SK-N-SH (cell line): ENCODE measurements around the gene ID2. TPM values are rescaled to one million over a fixed set of nuclear protein-coding genes. Genes with fewer than 3 reads are reported as not detected.

Source experiments
- CTCF ChIA-PET: fragments of 300-600, 350-600 bp; formaldehyde crosslinking; extraction: SDS; loops from one replicate; lab custom pipeline; 2021; lab: Yijun Ruan, JAX
- POLR2A ChIA-PET: fragments of 350-600 bp; sonication (Branson Sonifier 250); formaldehyde crosslinking; extraction: SDS; loops from one replicate; lab custom pipeline; 2020; ENCODE audit warnings: antibody characterized with exemption, inconsistent platforms; lab: Yijun Ruan, JAX
- DNase-seq: peaks from one replicate; pipeline ENCODE4 v3.0.0; 2012
- H2AFZ ChIP-seq: fragments of 200-600 bp; sonication (generic); 2 replicates; pipeline ENCODE4 v1.8.1; 2016; ENCODE audit warnings: antibody characterized with exemption, mild to moderate bottlenecking, low read depth
- H3F3A ChIP-seq: fragments of 200-600 bp; sonication (generic); replicated peaks from 2 replicates; pipeline ENCODE3; 2016; ENCODE audit warnings: antibody characterized with exemption, mild to moderate bottlenecking; ENCODE audit not compliant: insufficient read depth
- H3K27ac ChIP-seq, 2 experiments: fragments of 200-500 bp in 1 of 2; fragments of 200-600 bp in 1 of 2; sonication (Bioruptor generic) in 1 of 2; sonication (generic), shearing (Covaris generic) in 1 of 2; 2 replicates each; pipeline versions ENCODE4 v1.5.1 to v1.6.1; 2014 to 2016; ENCODE audit warnings: low read depth in 2 of 2, inconsistent platforms in 1 of 2, low read length in 1 of 2, mild to moderate bottlenecking in 1 of 2, mixed read lengths in 1 of 2
- H3K27me3 ChIP-seq: fragments of 200-600 bp; sonication (generic), shearing (Covaris generic); 2 replicates; pipeline ENCODE4 v1.6.1; 2016; ENCODE audit warnings: mixed run types; ENCODE audit not compliant: insufficient read depth
- H3K36me3 ChIP-seq, 2 experiments: fragments of 200-500 bp in 1 of 2; fragments of 200-600 bp in 1 of 2; sonication (Bioruptor generic) in 1 of 2; sonication (generic) in 1 of 2; replicated peaks in 1 of 2; 2 replicates each; pipeline versions ENCODE3 to v1.5.1; 2014 to 2016; ENCODE audit warnings: low read length in 1 of 2, mild to moderate bottlenecking in 1 of 2; ENCODE audit not compliant: insufficient read depth in 2 of 2, control insufficient read depth in 1 of 2
- H3K4me1 ChIP-seq, 2 experiments: fragments of 200-500 bp in 1 of 2; fragments of 200-600 bp in 1 of 2; sonication (Bioruptor generic) in 1 of 2; sonication (generic), shearing (Covaris generic) in 1 of 2; 2 replicates each; pipeline versions ENCODE4 v1.5.1 to v1.6.1; 2014 to 2016; ENCODE audit warnings: low read depth in 1 of 2, low read length in 1 of 2, mixed run types in 1 of 2; ENCODE audit not compliant: insufficient read depth in 2 of 2, control insufficient read depth in 1 of 2
- H3K4me2 ChIP-seq: fragments of 200-600 bp; sonication (generic), shearing (Covaris generic); 2 replicates; pipeline ENCODE4 v1.6.1; 2017; ENCODE audit warnings: mixed run types
- H3K4me3 ChIP-seq, 2 experiments: fragments of 200-500 bp in 1 of 2; fragments of 200-600 bp in 1 of 2; sonication (Bioruptor generic) in 1 of 2; sonication (generic), shearing (Covaris generic) in 1 of 2; 2 replicates each; pipeline versions ENCODE4 v1.5.1 to v1.8.1; 2014 to 2016; ENCODE audit warnings: low read depth in 2 of 2, inconsistent platforms in 1 of 2, low read length in 1 of 2, mild to moderate bottlenecking in 1 of 2, mixed read lengths in 1 of 2, moderate library complexity in 1 of 2
- H3K79me2 ChIP-seq: fragments of 200-600 bp; sonication (generic); 2 replicates; pipeline ENCODE4 v1.8.1; 2017; ENCODE audit warnings: mild to moderate bottlenecking; ENCODE audit not compliant: insufficient read depth
- H3K9ac ChIP-seq: fragments of 200-600 bp; sonication (generic); 2 replicates; pipeline ENCODE4 v1.6.1; 2017; ENCODE audit warnings: mixed run types
- H3K9me2 ChIP-seq: fragments of 200-600 bp; sonication (generic); 2 replicates; pipeline ENCODE4 v1.6.1; 2017; ENCODE audit warnings: mixed run types
- H3K9me3 ChIP-seq: fragments of 200-600 bp; sonication (generic); 2 replicates; pipeline ENCODE4 v1.6.1; 2017; ENCODE audit warnings: mixed run types, mild to moderate bottlenecking, moderate library complexity
- H4K20me1 ChIP-seq: fragments of 200-600 bp; sonication (generic); 2 replicates; pipeline ENCODE4 v1.6.1; 2017; ENCODE audit warnings: mild to moderate bottlenecking, mixed run types; ENCODE audit not compliant: insufficient read depth
- CTCF ChIP-seq: fragments of 200-600 bp; sonication (generic); IDR thresholded peaks from 2 replicates; pipeline ENCODE4 v1.6.1; 2017; ENCODE audit warnings: antibody characterized with exemption, mild to moderate bottlenecking, moderate library complexity
- ELF1 ChIP-seq: IDR thresholded peaks from 2 replicates; pipeline ENCODE4 v1.4.0; 2012
- EP300 ChIP-seq, 2 experiments: IDR thresholded peaks; 2 replicates each; pipeline versions ENCODE4 v1.4.0 to v1.6.1; 2012; ENCODE audit warnings: borderline replicate concordance in 1 of 2, low read depth in 1 of 2, low read length in 1 of 2
- FOSL2 ChIP-seq: IDR thresholded peaks from 2 replicates; pipeline ENCODE4 v1.4.0; 2012; ENCODE audit warnings: low read depth, mild to moderate bottlenecking, moderate library complexity, borderline replicate concordance
- FOXJ3 ChIP-seq: sonication (generic); formaldehyde crosslinking; IDR thresholded peaks from 2 replicates; pipeline ENCODE4 v1.5.1; 2020; ENCODE audit warnings: mild to moderate bottlenecking, missing genetic modification reagents
- GABPA ChIP-seq: IDR thresholded peaks from 2 replicates; pipeline ENCODE4 v1.4.0; 2012; ENCODE audit warnings: low read depth, mild to moderate bottlenecking
- POLR2AphosphoS5 ChIP-seq: IDR thresholded peaks from 2 replicates; pipeline ENCODE4 v1.6.1; 2012; ENCODE audit warnings: low read depth, low read length
- SMC3 ChIP-seq: IDR thresholded peaks from 2 replicates; pipeline ENCODE4 v1.6.1; 2012; ENCODE audit warnings: low read depth, low read length, improper control_type of control experiment
- TCF12 ChIP-seq: IDR thresholded peaks from 2 replicates; pipeline ENCODE4 v1.4.0; 2012
- TEAD4 ChIP-seq: IDR thresholded peaks from 2 replicates; pipeline ENCODE4 v1.4.0; 2012; ENCODE audit warnings: mild to moderate bottlenecking, borderline replicate concordance; ENCODE audit not compliant: insufficient read depth
- USF1 ChIP-seq: IDR thresholded peaks from 2 replicates; pipeline ENCODE4 v1.4.0; 2012; ENCODE audit warnings: low read depth, borderline replicate concordance
- USF2 ChIP-seq: fragments of 150-350 bp; IDR thresholded peaks from 2 replicates; pipeline ENCODE4 v1.6.1; 2017; ENCODE audit warnings: antibody characterized with exemption, low read length, low read depth, borderline replicate concordance
- WGBS: methylation state at CpG from one replicate; pipeline ENCODE4 v1.1.6; 2017; ENCODE audit warnings: low lambda C conversion rate; 5-methylcytosine and 5-hydroxymethylcytosine counted together
- polyA plus RNA-seq, 3 experiments: library from polyadenylated mRNA; depleted of rRNA; stranded (reverse); fragments of >200 nt; gene quantifications; 2 replicates each; pipeline ENCODE4 v1.2.3, GENCODE V29; 2012
- TF ChIP-seq, protein P1 (sequence below): IDR thresholded peaks from 2 replicates; pipeline ENCODE4; 2012

The ID2 gene
- polyA plus RNA-seq, 1 of the 3 experiments (the other 2 are of a cell fraction) = 459 TPM

DNA sequence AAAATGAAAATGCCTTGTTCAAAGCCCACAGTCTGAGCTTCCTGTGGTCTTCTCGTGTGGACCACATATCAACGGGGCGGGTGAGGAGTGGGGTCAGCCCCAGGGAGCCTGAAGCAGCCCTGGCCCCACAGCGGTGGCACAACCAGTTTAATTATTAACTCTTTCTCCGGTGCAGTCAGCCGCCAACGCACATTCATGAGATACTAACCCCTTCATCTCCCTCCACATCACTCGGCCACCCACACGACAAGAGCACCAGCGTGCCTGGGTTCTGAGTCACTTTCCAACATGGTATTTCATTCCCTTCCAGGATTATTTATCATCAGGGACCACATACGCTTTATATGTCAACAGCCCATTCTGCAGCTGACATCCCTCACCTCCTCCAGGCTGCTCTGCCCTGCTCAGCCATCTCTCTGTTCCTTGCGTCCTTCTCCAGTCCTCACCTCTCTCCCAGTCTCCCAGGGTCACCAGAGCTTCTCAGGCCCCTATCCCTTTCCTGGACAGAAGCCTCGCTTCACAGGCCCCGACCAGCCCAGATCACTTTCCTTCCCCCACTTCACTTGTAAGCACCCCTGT, 48.0 kb upstream of the ID2 start:
- H4K20me1 ChIP-seq = no peaks in the 10 kb centered on the region
- H3K36me3 ChIP-seq = no peaks in the 10 kb centered on the region
- no peaks in the 10 kb centered on the region for H3K27me3 ChIP-seq
- H3K4me2 ChIP-seq = peak overlapping the region; percentile 37; the same call in 1 of the 2 replicates
- H3K4me1 ChIP-seq = peaks cover 0 to 10% of the 10 kb centered on the region in 2 experiments; a peak in 2 of 4 replicates
- no peak overlapping the region for H3K27ac ChIP-seq
- H3F3A ChIP-seq = no peaks in the 10 kb centered on the region
- H3K9me3 ChIP-seq = no peaks in the 10 kb centered on the region
- DNase-seq = no peak
- no peak overlapping the region for H2AFZ ChIP-seq
- no peak overlapping the region for H3K9ac ChIP-seq
- H3K79me2 ChIP-seq = no peaks in the 10 kb centered on the region
- 53% methylated on average over 14 of the region's 14 CpGs for WGBS
- ChIA-PET CTCF (interaction anchor here (0.6 to 1.5 kb wide), 2 partner anchors 17 kb away, joined by 3 to 4 read pairs; no protein-coding TSS in a partner anchor), POLR2A (no interaction called here)
- no peaks in the 10 kb centered on the region for H3K9me2 ChIP-seq
- TF ChIP-seq, protein P1, sequence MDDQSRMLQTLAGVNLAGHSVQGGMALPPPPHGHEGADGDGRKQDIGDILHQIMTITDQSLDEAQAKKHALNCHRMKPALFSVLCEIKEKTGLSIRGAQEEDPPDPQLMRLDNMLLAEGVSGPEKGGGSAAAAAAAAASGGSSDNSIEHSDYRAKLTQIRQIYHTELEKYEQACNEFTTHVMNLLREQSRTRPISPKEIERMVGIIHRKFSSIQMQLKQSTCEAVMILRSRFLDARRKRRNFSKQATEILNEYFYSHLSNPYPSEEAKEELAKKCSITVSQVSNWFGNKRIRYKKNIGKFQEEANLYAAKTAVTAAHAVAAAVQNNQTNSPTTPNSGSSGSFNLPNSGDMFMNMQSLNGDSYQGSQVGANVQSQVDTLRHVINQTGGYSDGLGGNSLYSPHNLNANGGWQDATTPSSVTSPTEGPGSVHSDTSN = peak; percentile 70
- TF ChIP-seq EP300 (IDR thresholded peaks at IDR 0.05; ENCODE audit: borderline replicate concordance in 1 of 2, low read depth in 1 of 2, low read length in 1 of 2) (0 out of 4 replicates have a peak, but pooled peaks of 1 of the 2 experiments have one; percentile 33), FOSL2 (peak; percentile 42; the same call in 1 of the 2 replicates), TCF12 (peak; percentile 62; the same call in 1 of the 2 replicates), SMC3 (no peak)
- no peak overlapping the region for H3K4me3 ChIP-seq

GRCh38 chr2:8634466-8635172, 47.2 kb upstream of the ID2 start:
- Histone ChIP-seq H3K36me3 (no peaks in the 10 kb centered on the region), H3K4me3 (no peak overlapping the region), H3F3A (no peaks in the 10 kb centered on the region), H3K9me2 (no peaks in the 10 kb centered on the region), H3K27ac (no peak overlapping the region), H3K9me3 (no peaks in the 10 kb centered on the region), H4K20me1 (no peaks in the 10 kb centered on the region), H3K4me2 (no peak overlapping the region), H3K9ac (no peak overlapping the region), H2AFZ (no peak overlapping the region), H3K4me1 (peaks cover 0 to 10% of the 10 kb centered on the region in 2 experiments; a peak in 1 of 4 replicates), H3K27me3 (no peaks in the 10 kb centered on the region), H3K79me2 (no peaks in the 10 kb centered on the region)
- POLR2A ChIA-PET = no interaction called here
- DNase-seq = no peak
- CTCF ChIA-PET = interaction anchor here (1.5 kb wide), 1 partner anchor 18 kb away, joined by 4 read pairs; no protein-coding TSS in a partner anchor
- TF ChIP-seq USF2 = no peak
- TF ChIP-seq ELF1 = no peak
- no peak for TF ChIP-seq CTCF
- no peak for TF ChIP-seq POLR2AphosphoS5
- no peak for TF ChIP-seq SMC3
- TF ChIP-seq USF1 = no peak
- TF ChIP-seq, protein P1 = no peak
- TF ChIP-seq FOXJ3 = no peak
- no peak for TF ChIP-seq FOSL2
- TF ChIP-seq GABPA = no peak
- no peak for TF ChIP-seq TEAD4
- TF ChIP-seq EP300 (IDR thresholded peaks at IDR 0.05; ENCODE audit: borderline replicate concordance in 1 of 2, low read depth in 1 of 2, low read length in 1 of 2) = no peak
- WGBS = 91% methylated on average over 14 of the region's 14 CpGs
